GM10248 (cell line): Measurements from ENCODE around the gene PPEF1.
"Not testable (repeated sequence)": the region's sequence is repeated elsewhere in the genome, so short reads cannot be mapped to it uniquely, and the experiment has no call there.

Experiments
- CTCF ChIA-PET: fragments of 300-600 bp; sonication (Branson Sonifier 250); formaldehyde crosslinking; extraction: SDS; loops from one replicate; lab custom pipeline; 2021; ENCODE audit warnings: antibody characterized with exemption; lab: Yijun Ruan, JAX
- POLR2A ChIA-PET: fragments of 350-650 bp; sonication (Branson Sonifier 250); formaldehyde crosslinking; extraction: SDS; loops from one replicate; lab custom pipeline; 2020; ENCODE audit warnings: antibody characterized with exemption; lab: Yijun Ruan, JAX
- DNase-seq: peaks from one replicate; pipeline ENCODE4 v3.0.0; 2012; ENCODE audit errors: extremely low spot score
- TF ChIP-seq, protein P1 (sequence below): IDR thresholded peaks from 2 replicates; pipeline ENCODE4 v1.5.1; 2012; ENCODE audit warnings: mild to moderate bottlenecking, low read depth; ENCODE audit errors: extremely low read depth, missing control alignments, control extremely low read depth

The PPEF1 gene

DNA sequence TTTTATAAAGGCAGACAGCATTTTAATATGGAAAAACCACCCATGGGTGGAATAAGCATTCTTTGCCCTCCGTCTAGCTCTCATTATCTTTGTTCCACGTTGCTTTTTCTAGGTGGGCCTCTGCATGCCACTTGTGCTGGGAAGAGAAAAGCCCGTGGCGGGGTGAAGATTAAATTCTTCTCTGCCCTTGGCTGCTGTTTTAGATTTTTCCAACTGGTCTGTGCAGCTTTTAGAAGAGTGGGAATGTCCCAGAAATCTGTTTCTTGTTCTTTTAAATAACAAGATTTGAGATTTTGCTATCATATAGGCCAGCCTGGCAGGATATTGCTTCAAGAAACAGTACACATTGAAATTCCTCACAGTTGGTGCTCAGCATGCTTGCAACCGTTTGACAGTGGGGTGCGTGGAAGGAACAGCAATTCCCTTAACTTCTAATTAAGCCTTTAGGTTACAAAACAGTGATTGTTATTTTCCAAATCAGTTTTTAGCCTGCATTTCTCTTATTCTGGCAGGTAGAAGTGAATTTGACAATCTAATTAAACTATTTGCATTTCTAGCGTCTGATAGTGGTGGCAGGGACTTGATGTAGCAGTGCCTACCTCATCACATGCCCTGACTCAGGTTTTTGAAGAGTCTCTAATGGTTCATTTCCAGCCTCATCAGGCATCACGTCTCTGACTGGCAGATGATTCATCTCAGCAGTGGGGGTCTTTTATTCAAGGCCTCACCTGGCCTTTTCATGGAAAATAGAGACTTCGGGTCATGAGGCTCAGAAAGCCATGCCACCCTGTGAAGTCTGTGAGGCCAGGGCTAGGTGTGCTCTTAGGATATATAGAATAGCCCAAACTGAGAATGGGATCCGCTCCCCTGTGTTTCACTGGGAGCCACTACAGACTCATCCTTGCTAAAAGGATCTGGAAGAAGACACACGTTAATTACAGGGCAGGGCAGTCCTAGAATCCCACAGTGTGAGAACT, 50.8 kb downstream of the PPEF1 start:
- POLR2A ChIA-PET = no interaction called here
- no peak for DNase-seq
- TF ChIP-seq, protein P1, sequence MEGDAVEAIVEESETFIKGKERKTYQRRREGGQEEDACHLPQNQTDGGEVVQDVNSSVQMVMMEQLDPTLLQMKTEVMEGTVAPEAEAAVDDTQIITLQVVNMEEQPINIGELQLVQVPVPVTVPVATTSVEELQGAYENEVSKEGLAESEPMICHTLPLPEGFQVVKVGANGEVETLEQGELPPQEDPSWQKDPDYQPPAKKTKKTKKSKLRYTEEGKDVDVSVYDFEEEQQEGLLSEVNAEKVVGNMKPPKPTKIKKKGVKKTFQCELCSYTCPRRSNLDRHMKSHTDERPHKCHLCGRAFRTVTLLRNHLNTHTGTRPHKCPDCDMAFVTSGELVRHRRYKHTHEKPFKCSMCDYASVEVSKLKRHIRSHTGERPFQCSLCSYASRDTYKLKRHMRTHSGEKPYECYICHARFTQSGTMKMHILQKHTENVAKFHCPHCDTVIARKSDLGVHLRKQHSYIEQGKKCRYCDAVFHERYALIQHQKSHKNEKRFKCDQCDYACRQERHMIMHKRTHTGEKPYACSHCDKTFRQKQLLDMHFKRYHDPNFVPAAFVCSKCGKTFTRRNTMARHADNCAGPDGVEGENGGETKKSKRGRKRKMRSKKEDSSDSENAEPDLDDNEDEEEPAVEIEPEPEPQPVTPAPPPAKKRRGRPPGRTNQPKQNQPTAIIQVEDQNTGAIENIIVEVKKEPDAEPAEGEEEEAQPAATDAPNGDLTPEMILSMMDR = no peak
- CTCF ChIA-PET = no interaction called here

GRCh38 chrX:18761750-18762149, 54.3 kb downstream of the PPEF1 start:
- POLR2A ChIA-PET = no interaction called here
- no peak for DNase-seq
- TF ChIP-seq, protein P1 = no peak
- CTCF ChIA-PET = no interaction called here

DNA sequence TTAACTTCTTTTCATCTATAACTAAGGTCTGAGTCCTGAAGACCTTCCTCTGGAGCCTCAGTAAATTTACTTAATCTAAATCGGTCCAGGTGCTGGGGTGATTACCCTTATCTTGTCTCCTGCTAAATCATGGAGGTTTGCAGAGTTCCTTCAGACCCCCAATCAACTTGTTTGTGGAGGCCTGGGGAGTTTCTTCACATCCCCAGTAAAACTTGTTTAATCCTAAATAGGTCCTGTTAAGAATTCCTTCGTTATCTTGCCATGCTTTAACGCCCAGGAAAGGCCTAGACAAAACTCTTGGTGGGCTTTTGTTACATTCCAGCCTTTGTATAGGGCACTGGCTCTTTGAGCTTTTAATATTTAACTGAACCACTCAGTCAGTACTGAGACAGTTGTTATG, 55.7 kb downstream of the PPEF1 start:
- POLR2A ChIA-PET, DNase-seq, CTCF ChIA-PET: not testable (repeated sequence)

GRCh38 chrX:18769364-18769763, 61.9 kb downstream of the PPEF1 start:
- CTCF ChIA-PET = interaction anchor here (1.2 kb wide), 1 partner anchor 23 kb away, joined by 4 read pairs; no protein-coding TSS in a partner anchor
- POLR2A ChIA-PET = no interaction called here

GRCh38 chrX:18769812-18770573, 62.5 kb downstream of the PPEF1 start:
- DNase-seq = no peak
- CTCF ChIA-PET = interaction anchor here (0.8 to 1.2 kb wide), 2 partner anchors 23 to 93 kb away, joined by 4 to 5 read pairs; no protein-coding TSS in a partner anchor
- TF ChIP-seq, protein P1 = no peak
- POLR2A ChIA-PET = no interaction called here

More at GRCh38 chrX:18769364-18769763, 61.9 kb downstream of the PPEF1 start:
- TF ChIP-seq, protein P1 = no peak
- DNase-seq = no peak

DNA sequence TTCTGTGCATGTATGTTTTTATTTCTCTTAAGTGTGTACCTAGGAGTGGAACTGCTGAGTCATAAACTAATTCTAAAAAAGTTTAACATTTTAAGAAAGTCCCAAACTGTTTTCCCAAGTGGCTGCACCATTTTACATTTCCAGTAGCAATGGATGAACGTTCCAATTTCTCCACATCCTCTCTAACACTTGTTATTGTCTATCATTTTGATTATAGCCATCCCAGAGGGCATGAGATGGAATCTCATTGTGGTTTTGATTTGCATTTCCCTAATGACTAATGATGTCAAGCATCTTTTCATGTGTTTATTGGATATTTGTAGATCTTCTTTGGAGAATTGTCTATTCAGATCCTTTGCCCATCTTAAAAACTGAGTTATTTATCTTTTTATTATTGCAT, 82.5 kb downstream of the PPEF1 start:
- CTCF ChIA-PET = no interaction called here
- POLR2A ChIA-PET = no interaction called here
- no peak for DNase-seq
- TF ChIP-seq, protein P1 = no peak

- CTCF ChIA-PET = no interaction called here
Measured at GRCh38 chrX:18792828-18793227, 85.4 kb downstream of the PPEF1 start.

More at GRCh38 chrX:18792828-18793227, 85.4 kb downstream of the PPEF1 start:
- POLR2A ChIA-PET = no interaction called here
- no peak for DNase-seq
- TF ChIP-seq, protein P1 = no peak
